Measurements from ENCODE around the gene SPACA1.

DNA sequence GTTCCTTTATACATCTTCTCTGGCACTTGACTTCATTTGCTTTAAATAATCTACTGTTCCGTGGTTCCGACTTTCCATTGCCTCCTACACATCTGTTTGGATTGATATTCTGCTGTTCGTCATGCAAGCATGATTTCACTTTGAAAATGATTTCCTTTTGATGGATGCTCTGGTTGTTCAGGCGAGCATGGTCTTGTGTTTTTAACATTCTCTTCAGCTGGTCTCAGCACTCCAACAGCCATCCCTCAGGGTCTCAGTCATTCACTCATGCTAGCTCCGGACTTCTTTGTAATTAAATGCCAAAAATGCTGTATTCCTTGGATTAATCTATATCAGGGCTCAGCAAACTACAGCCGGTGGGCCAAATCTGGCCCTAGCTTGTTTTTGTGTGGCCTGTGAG is 27.2 kb upstream of the SPACA1 start:
- TF ChIP-seq RFX5 (IDR thresholded peaks at IDR 0.05) (no peak), RAD21 (conservative IDR thresholded peaks at IDR 0.05 in 1 of 2, IDR thresholded peaks at IDR 0.05 in 1 of 2) (no peak)

All from A549 (cell line).